ENCODE measurements around the gene SEPSECS.

DNA sequence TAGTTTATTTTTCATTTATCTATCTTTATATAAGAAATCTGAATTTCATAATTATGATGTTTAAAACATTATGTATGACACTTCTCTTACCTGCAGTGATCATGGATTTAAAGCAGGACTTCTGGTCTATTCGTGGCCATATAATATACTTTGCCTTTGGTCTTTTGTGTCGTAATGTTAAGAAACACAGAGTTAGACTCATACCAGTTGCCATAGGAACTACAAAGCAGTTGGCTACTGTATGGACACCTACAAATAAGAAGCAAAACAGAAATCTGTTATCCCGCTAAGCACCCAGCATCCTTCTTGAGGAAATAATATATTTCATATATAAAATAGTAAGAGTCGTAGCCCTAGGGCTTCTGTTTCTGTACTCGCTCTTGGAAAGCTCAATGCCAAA is 4.3 kb downstream of the SEPSECS start:
- TF ChIP-seq, protein P1, sequence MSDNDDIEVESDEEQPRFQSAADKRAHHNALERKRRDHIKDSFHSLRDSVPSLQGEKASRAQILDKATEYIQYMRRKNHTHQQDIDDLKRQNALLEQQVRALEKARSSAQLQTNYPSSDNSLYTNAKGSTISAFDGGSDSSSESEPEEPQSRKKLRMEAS (IDR thresholded peaks at IDR 0.05) = no peak
- TF ChIP-seq, protein P2, sequence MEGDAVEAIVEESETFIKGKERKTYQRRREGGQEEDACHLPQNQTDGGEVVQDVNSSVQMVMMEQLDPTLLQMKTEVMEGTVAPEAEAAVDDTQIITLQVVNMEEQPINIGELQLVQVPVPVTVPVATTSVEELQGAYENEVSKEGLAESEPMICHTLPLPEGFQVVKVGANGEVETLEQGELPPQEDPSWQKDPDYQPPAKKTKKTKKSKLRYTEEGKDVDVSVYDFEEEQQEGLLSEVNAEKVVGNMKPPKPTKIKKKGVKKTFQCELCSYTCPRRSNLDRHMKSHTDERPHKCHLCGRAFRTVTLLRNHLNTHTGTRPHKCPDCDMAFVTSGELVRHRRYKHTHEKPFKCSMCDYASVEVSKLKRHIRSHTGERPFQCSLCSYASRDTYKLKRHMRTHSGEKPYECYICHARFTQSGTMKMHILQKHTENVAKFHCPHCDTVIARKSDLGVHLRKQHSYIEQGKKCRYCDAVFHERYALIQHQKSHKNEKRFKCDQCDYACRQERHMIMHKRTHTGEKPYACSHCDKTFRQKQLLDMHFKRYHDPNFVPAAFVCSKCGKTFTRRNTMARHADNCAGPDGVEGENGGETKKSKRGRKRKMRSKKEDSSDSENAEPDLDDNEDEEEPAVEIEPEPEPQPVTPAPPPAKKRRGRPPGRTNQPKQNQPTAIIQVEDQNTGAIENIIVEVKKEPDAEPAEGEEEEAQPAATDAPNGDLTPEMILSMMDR (IDR thresholded peaks at IDR 0.05 in 2 of 3, conservative IDR thresholded peaks at IDR 0.05 in 1 of 3; ENCODE audit: borderline replicate concordance in 1 of 3, insufficient read depth in 1 of 3, low read depth in 2 of 3, low read length in 2 of 3) = no peak
- no peak for TF ChIP-seq EZH2phosphoT487 (IDR thresholded peaks at IDR 0.05; ENCODE audit: borderline replicate concordance)
- TF ChIP-seq, protein P3, sequence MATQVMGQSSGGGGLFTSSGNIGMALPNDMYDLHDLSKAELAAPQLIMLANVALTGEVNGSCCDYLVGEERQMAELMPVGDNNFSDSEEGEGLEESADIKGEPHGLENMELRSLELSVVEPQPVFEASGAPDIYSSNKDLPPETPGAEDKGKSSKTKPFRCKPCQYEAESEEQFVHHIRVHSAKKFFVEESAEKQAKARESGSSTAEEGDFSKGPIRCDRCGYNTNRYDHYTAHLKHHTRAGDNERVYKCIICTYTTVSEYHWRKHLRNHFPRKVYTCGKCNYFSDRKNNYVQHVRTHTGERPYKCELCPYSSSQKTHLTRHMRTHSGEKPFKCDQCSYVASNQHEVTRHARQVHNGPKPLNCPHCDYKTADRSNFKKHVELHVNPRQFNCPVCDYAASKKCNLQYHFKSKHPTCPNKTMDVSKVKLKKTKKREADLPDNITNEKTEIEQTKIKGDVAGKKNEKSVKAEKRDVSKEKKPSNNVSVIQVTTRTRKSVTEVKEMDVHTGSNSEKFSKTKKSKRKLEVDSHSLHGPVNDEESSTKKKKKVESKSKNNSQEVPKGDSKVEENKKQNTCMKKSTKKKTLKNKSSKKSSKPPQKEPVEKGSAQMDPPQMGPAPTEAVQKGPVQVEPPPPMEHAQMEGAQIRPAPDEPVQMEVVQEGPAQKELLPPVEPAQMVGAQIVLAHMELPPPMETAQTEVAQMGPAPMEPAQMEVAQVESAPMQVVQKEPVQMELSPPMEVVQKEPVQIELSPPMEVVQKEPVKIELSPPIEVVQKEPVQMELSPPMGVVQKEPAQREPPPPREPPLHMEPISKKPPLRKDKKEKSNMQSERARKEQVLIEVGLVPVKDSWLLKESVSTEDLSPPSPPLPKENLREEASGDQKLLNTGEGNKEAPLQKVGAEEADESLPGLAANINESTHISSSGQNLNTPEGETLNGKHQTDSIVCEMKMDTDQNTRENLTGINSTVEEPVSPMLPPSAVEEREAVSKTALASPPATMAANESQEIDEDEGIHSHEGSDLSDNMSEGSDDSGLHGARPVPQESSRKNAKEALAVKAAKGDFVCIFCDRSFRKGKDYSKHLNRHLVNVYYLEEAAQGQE (IDR thresholded peaks at IDR 0.05; ENCODE audit: low read depth) = no peak
- no peak for TF ChIP-seq POLR2AphosphoS5 (IDR thresholded peaks at IDR 0.05; ENCODE audit: low read depth, low read length)
- TF ChIP-seq POLR2A (IDR thresholded peaks at IDR 0.05; ENCODE audit: borderline replicate concordance, extremely low read depth, insufficient read depth, insufficient read length) = no peak
- TF ChIP-seq, protein P4, sequence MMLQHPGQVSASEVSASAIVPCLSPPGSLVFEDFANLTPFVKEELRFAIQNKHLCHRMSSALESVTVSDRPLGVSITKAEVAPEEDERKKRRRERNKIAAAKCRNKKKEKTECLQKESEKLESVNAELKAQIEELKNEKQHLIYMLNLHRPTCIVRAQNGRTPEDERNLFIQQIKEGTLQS (IDR thresholded peaks at IDR 0.05) = no peak
- TF ChIP-seq YY1 (IDR thresholded peaks at IDR 0.05; ENCODE audit: extremely low read depth, insufficient replicate concordance, low read depth, low read length) = no peak
- TF ChIP-seq SP1 (IDR thresholded peaks at IDR 0.05; ENCODE audit: low read depth) = no peak

Data from HCT116 (cell line).